Mammary epithelial cell (primary cell): ENCODE results near the gene GSTK1.

Experiments
- EZH2 ChIP-seq: IDR thresholded peaks from 2 replicates; pipeline ENCODE4 v1.6.1; 2012; ENCODE audit warnings: low read length, inconsistent platforms, borderline replicate concordance
- TF ChIP-seq, protein P1 (sequence below), 2 donors: IDR thresholded peaks in 1 of 2; conservative IDR thresholded peaks in 1 of 2; 2 replicates each; pipeline ENCODE4 v1.5.1; 2011 to 2012; ENCODE audit warnings: inconsistent platforms in 2 of 2, low read length in 2 of 2, mild to moderate bottlenecking in 2 of 2, control low read depth in 1 of 2, low read depth in 1 of 2; ENCODE audit not compliant: insufficient read depth in 1 of 2; ENCODE audit errors: extremely low read depth in 1 of 2

DNA sequence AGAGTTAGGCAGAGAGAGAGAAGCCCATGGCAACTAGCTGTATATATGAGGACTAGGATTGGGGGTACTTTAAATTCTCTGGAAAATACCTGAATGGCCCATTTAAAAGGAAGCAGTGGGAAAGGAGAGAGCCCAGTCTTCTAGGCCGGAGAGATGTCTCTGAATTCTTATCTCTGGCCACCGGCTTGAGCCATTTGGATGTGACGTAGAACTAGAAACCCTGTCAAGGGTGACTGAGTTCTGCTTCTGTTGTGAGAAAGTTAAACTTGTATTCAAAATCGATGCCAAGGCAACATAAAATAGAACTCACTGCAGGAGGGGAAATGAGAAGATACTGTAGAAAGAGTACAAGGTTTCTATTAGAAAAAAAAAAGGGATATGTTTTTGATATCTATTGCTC is 6.3 kb upstream of the GSTK1 start:
- TF ChIP-seq, protein P1, sequence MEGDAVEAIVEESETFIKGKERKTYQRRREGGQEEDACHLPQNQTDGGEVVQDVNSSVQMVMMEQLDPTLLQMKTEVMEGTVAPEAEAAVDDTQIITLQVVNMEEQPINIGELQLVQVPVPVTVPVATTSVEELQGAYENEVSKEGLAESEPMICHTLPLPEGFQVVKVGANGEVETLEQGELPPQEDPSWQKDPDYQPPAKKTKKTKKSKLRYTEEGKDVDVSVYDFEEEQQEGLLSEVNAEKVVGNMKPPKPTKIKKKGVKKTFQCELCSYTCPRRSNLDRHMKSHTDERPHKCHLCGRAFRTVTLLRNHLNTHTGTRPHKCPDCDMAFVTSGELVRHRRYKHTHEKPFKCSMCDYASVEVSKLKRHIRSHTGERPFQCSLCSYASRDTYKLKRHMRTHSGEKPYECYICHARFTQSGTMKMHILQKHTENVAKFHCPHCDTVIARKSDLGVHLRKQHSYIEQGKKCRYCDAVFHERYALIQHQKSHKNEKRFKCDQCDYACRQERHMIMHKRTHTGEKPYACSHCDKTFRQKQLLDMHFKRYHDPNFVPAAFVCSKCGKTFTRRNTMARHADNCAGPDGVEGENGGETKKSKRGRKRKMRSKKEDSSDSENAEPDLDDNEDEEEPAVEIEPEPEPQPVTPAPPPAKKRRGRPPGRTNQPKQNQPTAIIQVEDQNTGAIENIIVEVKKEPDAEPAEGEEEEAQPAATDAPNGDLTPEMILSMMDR (conservative IDR thresholded peaks at IDR 0.05 in 1 of 2, IDR thresholded peaks at IDR 0.05 in 1 of 2; ENCODE audit: extremely low read depth in 1 of 2, insufficient read depth in 1 of 2, low read depth in 1 of 2, low read length in 2 of 2), result no peak
- no peak for TF ChIP-seq EZH2
